PC-9 (cell line): ENCODE results near the gene KIF7.

Experiments used
- EZH2 ChIP-seq: fragments of 200-600 bp; sonication (generic); IDR thresholded peaks from 2 replicates; pipeline ENCODE4 v1.8.0; 2017; ENCODE audit warnings: antibody characterized with exemption, low read depth
- TF ChIP-seq, protein P1 (sequence below): fragments of 200-600 bp; sonication (generic); conservative IDR thresholded peaks from 2 replicates; pipeline ENCODE4 v1.6.1; 2017; ENCODE audit warnings: mixed run types, antibody characterized with exemption, mild to moderate bottlenecking, moderate library complexity

DNA sequence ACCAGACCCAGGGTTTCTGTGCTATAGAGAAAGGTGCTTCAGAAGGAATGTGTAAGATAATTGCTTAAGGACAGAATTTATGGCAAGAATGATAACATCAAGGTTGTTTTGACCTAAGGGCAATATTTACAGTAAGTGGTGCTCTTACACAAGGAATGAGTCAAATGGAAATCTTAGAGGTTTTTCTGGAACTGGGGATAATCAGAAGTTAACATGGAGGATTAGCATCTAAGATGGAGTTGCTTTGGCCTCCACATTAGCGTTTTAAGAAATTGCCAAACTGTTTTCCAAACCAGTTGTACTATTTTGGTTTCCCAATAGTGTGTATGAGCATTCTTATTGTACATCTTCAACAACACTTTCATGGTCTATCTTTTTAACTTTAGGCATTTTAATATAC is 38.4 kb upstream of the KIF7 start:
- TF ChIP-seq, protein P1, sequence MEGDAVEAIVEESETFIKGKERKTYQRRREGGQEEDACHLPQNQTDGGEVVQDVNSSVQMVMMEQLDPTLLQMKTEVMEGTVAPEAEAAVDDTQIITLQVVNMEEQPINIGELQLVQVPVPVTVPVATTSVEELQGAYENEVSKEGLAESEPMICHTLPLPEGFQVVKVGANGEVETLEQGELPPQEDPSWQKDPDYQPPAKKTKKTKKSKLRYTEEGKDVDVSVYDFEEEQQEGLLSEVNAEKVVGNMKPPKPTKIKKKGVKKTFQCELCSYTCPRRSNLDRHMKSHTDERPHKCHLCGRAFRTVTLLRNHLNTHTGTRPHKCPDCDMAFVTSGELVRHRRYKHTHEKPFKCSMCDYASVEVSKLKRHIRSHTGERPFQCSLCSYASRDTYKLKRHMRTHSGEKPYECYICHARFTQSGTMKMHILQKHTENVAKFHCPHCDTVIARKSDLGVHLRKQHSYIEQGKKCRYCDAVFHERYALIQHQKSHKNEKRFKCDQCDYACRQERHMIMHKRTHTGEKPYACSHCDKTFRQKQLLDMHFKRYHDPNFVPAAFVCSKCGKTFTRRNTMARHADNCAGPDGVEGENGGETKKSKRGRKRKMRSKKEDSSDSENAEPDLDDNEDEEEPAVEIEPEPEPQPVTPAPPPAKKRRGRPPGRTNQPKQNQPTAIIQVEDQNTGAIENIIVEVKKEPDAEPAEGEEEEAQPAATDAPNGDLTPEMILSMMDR = no peak
- TF ChIP-seq EZH2 = no peak
